GM19025 (cell line): ENCODE data around the gene PPIL1.

Experiments used
- ATAC-seq: cut with Tn5 transposase; IDR thresholded peaks from one replicate; pipeline ENCODE4 v1.9.1; 2021; ENCODE audit warnings: mild to moderate bottlenecking, low read depth, moderate library complexity; ENCODE audit not compliant: unreplicated experiment

Gene PPIL1

GRCh38 chr6:36890112-36890663 is 15.6 kb upstream of the PPIL1 start:
- ATAC-seq = no peak

- no peak for ATAC-seq
Observed at GRCh38 chr6:36888654-36889481, 14.3 kb upstream of the PPIL1 start.

GRCh38 chr6:36888115-36888643 is 13.6 kb upstream of the PPIL1 start:
- ATAC-seq = no peak

- no peak for ATAC-seq
Observed at GRCh38 chr6:36886950-36887618, 12.5 kb upstream of the PPIL1 start.

GRCh38 chr6:36885461-36886401 is 11.1 kb upstream of the PPIL1 start, which contains the start of gene C6orf89:
TSS of gene C6orf89 (plus strand) at chr6:36885952. CDS start at chr6:36899445, 13,493 bp downstream.
- ATAC-seq = peak; percentile 97

GRCh38 chr6:36884610-36885009 is 10.0 kb upstream of the PPIL1 start:
- no peak for ATAC-seq

GRCh38 chr6:36875250-36875633 is 639 bp upstream of the PPIL1 start:
- no peak for ATAC-seq

- ATAC-seq = no peak
Observed at GRCh38 chr6:36873612-36874442, 776 bp downstream of the PPIL1 start.

DNA sequence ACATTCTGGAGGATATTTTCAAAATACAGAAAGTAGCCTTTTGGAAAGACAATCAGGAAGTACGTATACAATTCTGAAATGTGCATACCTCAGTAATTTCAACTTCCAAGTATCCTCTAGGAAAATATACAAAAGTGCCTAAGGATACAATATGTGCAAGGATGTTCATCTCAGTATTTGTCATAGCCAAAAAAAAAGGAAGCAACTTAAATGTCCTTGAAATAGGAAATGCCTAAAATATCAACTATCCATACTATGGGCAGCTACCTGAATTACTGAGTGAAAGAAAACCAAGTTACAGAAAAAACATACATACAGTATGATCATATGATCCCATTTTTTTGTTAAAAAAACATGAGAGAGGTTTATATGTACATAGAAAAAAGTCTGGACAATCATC is 1.5 kb downstream of the PPIL1 start:
- ATAC-seq = no peak

DNA sequence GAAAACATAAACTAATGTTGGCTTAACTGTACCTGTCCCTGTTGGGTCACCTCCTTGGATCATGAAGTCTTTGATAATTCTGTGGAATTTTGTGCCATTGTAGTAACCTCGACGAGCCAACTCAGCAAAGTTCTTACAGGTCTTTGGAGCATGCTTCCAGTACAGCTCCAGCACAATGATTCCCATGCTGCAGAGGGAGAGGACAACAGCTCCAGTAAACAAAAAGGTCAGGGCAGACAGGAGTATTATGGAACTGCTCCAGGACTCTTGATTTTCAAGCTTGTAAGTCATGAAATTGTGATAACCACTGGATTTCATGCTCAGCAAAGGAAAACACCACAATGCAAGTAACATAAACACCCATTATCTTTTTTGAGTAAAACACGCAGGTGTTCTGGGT is 2.9 kb downstream of the PPIL1 start:
- no peak for ATAC-seq

DNA sequence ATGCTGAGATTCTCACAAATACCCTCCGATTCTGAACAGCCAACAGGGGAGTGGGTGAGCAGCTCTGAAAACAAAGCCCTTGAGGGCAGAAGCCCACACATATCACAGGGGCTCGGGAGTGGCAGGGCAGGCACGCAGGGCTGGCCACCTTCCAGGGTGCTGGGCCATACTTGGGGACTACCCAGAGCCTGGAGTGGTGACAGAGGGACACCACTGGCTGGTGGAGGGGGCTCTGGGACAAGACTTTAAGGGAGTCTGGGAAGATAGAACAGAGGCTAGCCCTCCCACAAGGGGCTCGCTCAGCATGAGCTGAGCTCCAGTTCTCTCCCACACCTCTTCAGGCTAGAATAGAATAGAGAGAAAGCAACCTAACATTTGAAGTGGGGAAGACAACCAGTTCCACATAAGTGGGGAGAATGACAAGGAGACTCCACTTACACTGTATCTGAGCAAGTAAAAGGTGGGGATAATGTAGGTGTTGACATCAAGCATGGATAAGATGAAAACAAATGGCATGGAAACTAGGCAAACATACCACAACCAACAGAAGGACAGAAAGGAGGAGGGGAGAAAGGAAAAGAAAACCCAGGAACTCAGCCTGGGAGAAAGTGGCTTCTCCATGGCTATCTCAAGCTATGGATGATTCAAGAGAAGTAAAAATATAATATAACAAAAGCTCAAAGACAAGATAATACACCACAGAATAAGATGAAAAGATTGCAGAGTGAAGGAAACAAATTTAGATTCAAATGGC is 7.0 kb downstream of the PPIL1 start:
- no peak for ATAC-seq

GRCh38 chr6:36865835-36866234 is 8.8 kb downstream of the PPIL1 start:
- no peak for ATAC-seq

DNA sequence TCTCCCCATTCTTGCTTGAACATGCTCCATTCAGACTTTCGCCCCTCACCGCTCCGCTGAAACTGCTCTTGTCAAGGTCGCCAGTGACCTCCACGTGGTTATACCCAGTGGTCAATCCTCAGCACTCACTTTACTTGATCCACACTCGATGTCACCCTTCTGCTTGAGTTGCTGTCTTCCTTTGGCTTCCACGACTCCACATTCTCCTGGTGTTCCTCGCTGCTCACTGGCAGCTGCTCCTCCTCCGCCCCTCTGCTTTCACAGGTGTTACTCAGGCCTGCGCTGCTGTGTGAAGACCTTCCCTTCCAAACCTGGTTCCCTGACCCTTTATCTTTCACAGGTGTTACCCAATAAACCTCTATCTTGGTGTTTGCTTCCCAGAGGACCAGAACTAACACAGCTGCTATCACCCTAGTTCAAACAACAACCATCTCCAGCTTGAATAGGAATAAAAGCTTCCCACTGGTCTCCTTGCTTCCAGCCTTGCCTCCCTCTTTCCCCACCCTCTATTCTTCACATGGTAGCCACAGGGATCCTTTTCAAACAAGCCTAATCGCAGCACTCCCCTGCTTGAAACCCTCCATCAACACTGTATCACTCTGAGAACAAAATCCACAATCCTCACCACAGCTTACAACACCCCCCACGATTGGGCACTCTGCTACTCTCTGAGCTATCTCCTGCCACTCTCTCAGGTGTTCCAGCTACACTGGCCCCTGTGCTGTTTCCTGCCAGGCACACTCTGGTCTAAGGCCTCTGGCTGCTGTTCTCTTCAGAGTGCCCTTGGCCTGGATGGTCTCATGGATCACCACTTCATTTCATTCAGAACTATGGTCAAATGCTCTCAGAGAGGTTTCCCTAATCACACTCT is 10.7 kb downstream of the PPIL1 start:
- no peak for ATAC-seq

- no peak for ATAC-seq
Observed at GRCh38 chr6:36862848-36863382, 11.7 kb downstream of the PPIL1 start.

- ATAC-seq = no peak
Observed at GRCh38 chr6:36862164-36862847, 12.3 kb downstream of the PPIL1 start.

- no peak for ATAC-seq
Observed at GRCh38 chr6:36860126-36860525, 14.5 kb downstream of the PPIL1 start.

GRCh38 chr6:36858407-36858981 is 16.1 kb downstream of the PPIL1 start:
- ATAC-seq = no peak
